PC-9 (cell line): ENCODE results near the gene BIRC2. TPM values are rescaled to one million over a fixed set of nuclear protein-coding genes. Genes with fewer than 3 reads are reported as not detected.
A peak's percentile ranks its signal among the peaks of the same experiment; 100 is the strongest.

ENCODE experiments used
- BruUV-seq: library from RNA; stranded (reverse); fragments of 400-500 nt; replicated peaks from 2 replicates; lab custom pipeline; 2021; lab: Mats Ljungman, UMichigan
- CTCF ChIA-PET: fragments of 300-600 bp; sonication (Branson Sonifier 250); formaldehyde crosslinking; loops from one replicate; lab custom pipeline; 2022; ENCODE audit warnings: antibody characterized with exemption; lab: Charles Lee
- POLR2A ChIA-PET: fragments of 300-600 bp; sonication (Branson Sonifier 250); formaldehyde crosslinking; loops from one replicate; lab custom pipeline; 2022; ENCODE audit warnings: antibody characterized with exemption; ENCODE audit not compliant: unreplicated experiment; lab: Charles Lee
- DNase-seq, 2 experiments: peaks; one replicate each; pipeline versions ENCODE4 v3.0.0 to v3.0.0-alpha.2; 2015 to 2022; ENCODE audit warnings: mixed read lengths in 1 of 2
- H2AFZ ChIP-seq: fragments of 200-600 bp; sonication (generic); 2 replicates; pipeline ENCODE4 v1.8.1; 2017; ENCODE audit warnings: antibody characterized with exemption
- H3F3A ChIP-seq: fragments of 200-600 bp; sonication (generic); 2 replicates; pipeline ENCODE4 v1.8.1; 2017; ENCODE audit warnings: antibody characterized with exemption, mild to moderate bottlenecking, low read depth; ENCODE audit not compliant: insufficient read depth
- H3K27ac ChIP-seq: fragments of 200-600 bp; sonication (generic); 2 replicates; pipeline ENCODE4 v1.6.1; 2016; ENCODE audit warnings: mixed run types
- H3K27me3 ChIP-seq: fragments of 200-600 bp; sonication (generic); 2 replicates; pipeline ENCODE4 v1.6.1; 2016; ENCODE audit warnings: low read depth, mixed run types; ENCODE audit not compliant: insufficient read depth
- H3K36me3 ChIP-seq: fragments of 200-600 bp; sonication (generic); 2 replicates; pipeline ENCODE4 v1.6.1; 2016; ENCODE audit warnings: low read depth, mixed run types
- H3K4me1 ChIP-seq: fragments of 200-600 bp; sonication (generic); replicated peaks from 2 replicates; pipeline ENCODE4 v1.6.1; 2016; ENCODE audit warnings: mixed run types; ENCODE audit not compliant: insufficient read depth
- H3K4me2 ChIP-seq: fragments of 200-600 bp; sonication (generic); 2 replicates; pipeline ENCODE4 v1.6.1; 2017; ENCODE audit warnings: mixed run types
- H3K4me3 ChIP-seq: fragments of 200-600 bp; sonication (generic); 2 replicates; pipeline ENCODE4 v1.6.1; 2016; ENCODE audit warnings: mixed run types
- H3K79me2 ChIP-seq: fragments of 200-600 bp; sonication (generic); 2 replicates; pipeline ENCODE4 v1.6.1; 2017; ENCODE audit warnings: low read depth, mixed run types
- H3K9me2 ChIP-seq: fragments of 200-600 bp; sonication (generic); 2 replicates; pipeline ENCODE4 v1.8.1; 2017; ENCODE audit warnings: mild to moderate bottlenecking; ENCODE audit not compliant: insufficient read depth
- H3K9me3 ChIP-seq: fragments of 200-600 bp; sonication (generic); 2 replicates; pipeline ENCODE4 v1.8.1; 2016; ENCODE audit warnings: low read depth; ENCODE audit not compliant: insufficient read depth
- H4K20me1 ChIP-seq: fragments of 200-600 bp; sonication (generic); 2 replicates; pipeline ENCODE4 v1.8.1; 2017; ENCODE audit not compliant: insufficient read depth
- CTCF ChIP-seq: fragments of 200-600 bp; sonication (generic); conservative IDR thresholded peaks from 2 replicates; pipeline ENCODE4 v1.6.1; 2017; ENCODE audit warnings: mixed run types, antibody characterized with exemption, mild to moderate bottlenecking, moderate library complexity
- EZH2 ChIP-seq: fragments of 200-600 bp; sonication (generic); IDR thresholded peaks from 2 replicates; pipeline ENCODE4 v1.8.0; 2017; ENCODE audit warnings: antibody characterized with exemption, low read depth
- intact Hi-C: fragments of 100-400 bp; cut with micrococcal nuclease; formaldehyde crosslinking; loops from one replicate; pipeline ENCODE4 v1.10.0; 2022; ENCODE audit not compliant: unreplicated experiment
- total RNA-seq: library from RNA; stranded (reverse); gene quantifications from 2 replicates; pipeline ENCODE4 v1.2.3, GENCODE V29; 2021

The BIRC2 gene
- total RNA-seq, 1 experiment from 2014 or later = 33.7 TPM

- Histone ChIP-seq H3K9me3 (peaks cover 19% of the 10 kb centered on the region; the same call in 1 of the 2 replicates), H3K4me1 (peaks cover 37% of the 10 kb centered on the region), H3K9me2 (no peaks in the 10 kb centered on the region; the same call in 1 of the 2 replicates), H3F3A (peaks cover 32% of the 10 kb centered on the region), H3K27ac (peak overlapping the region; percentile 85), H4K20me1 (no peaks in the 10 kb centered on the region), H3K36me3 (no peaks in the 10 kb centered on the region), H3K79me2 (no peaks in the 10 kb centered on the region), H3K4me3 (peak overlapping the region; percentile 33; the same call in 1 of the 2 replicates), H3K27me3 (no peaks in the 10 kb centered on the region), H3K4me2 (peak overlapping the region; percentile 80), H2AFZ (peak overlapping the region; percentile 79)
- POLR2A ChIA-PET = no interaction called here
- DNase-seq = no peak
- BruUV-seq = TSS peak; percentile 79
- intact Hi-C loops = loop anchor here (5.0 kb wide), 2 partner anchors 42 to 147 kb away; partner anchors contain the start of genes BIRC2 and TMEM123
- CTCF ChIA-PET = interaction anchor here (0.6 to 1.8 kb wide), 5 partner anchors 10 to 194 kb away, joined by 3 to 11 read pairs (median 6); no protein-coding TSS in a partner anchor
- TF ChIP-seq EZH2 (no peak), CTCF (no peak)
Measured at GRCh38 chr11:102305352-102306047, 41.5 kb upstream of the BIRC2 start.

GRCh38 chr11:102306048-102306597 lies 40.9 kb upstream of the BIRC2 start:
- Histone ChIP-seq H2AFZ (peak overlapping the region; percentile 79), H3K9me3 (peaks cover 20% of the 10 kb centered on the region; the same call in 1 of the 2 replicates), H4K20me1 (no peaks in the 10 kb centered on the region), H3K36me3 (no peaks in the 10 kb centered on the region), H3K27ac (peak overlapping the region; percentile 85), H3K4me3 (peak overlapping the region; percentile 33; the same call in 1 of the 2 replicates), H3K4me2 (peak overlapping the region; percentile 80), H3K4me1 (peaks cover 37% of the 10 kb centered on the region), H3K79me2 (no peaks in the 10 kb centered on the region), H3K27me3 (no peaks in the 10 kb centered on the region), H3F3A (peaks cover 32% of the 10 kb centered on the region), H3K9me2 (no peaks in the 10 kb centered on the region; the same call in 1 of the 2 replicates)
- intact Hi-C loops = loop anchor here (5.0 kb wide), 2 partner anchors 41 to 146 kb away; partner anchors contain the start of genes BIRC2 and TMEM123
- ChIA-PET CTCF (interaction anchor here (0.6 to 1.8 kb wide), 6 partner anchors 9 to 307 kb away, joined by 3 to 11 read pairs (median 5); no protein-coding TSS in a partner anchor), POLR2A (interaction anchor here (0.6 to 0.7 kb wide), 3 partner anchors 11 to 340 kb away, joined by 3 read pairs; no protein-coding TSS in a partner anchor)
- no TSS peak for BruUV-seq
- TF ChIP-seq CTCF = peak; percentile 66
- TF ChIP-seq EZH2 = no peak
- peak; percentile 83 to 98 for DNase-seq
